GM23338 (cell line): ENCODE results near the gene ENTPD3. TPM values are rescaled to one million over a fixed set of nuclear protein-coding genes. Genes with fewer than 3 reads are reported as not detected.

Experiments
- ATAC-seq: fragments of 200-7000 bp; cut with Tn5 transposase; 3 replicates; pipeline ENCODE4 v1.9.1; 2020
- DNase-seq: peaks from one replicate; pipeline ENCODE4 v3.0.0-alpha.2; 2015; ENCODE audit warnings: low spot score
- H2AFZ ChIP-seq: fragments of 200-600 bp; sonication (generic); 2 replicates; pipeline ENCODE4 v1.8.0; 2016; ENCODE audit warnings: antibody characterized with exemption, mild to moderate bottlenecking, moderate library complexity
- H3F3A ChIP-seq: fragments of 200-600 bp; sonication (generic); replicated peaks from 2 replicates; pipeline ENCODE4 v1.8.0; 2017; ENCODE audit warnings: antibody characterized with exemption, mixed run types, low read depth
- H3K27ac ChIP-seq: fragments of 200-600 bp; sonication (generic); 2 replicates; pipeline ENCODE4 v1.6.1; 2016; ENCODE audit warnings: low read depth
- H3K27me3 ChIP-seq: fragments of 200-600 bp; sonication (generic); 2 replicates; pipeline ENCODE4 v1.8.0; 2016; ENCODE audit warnings: mild to moderate bottlenecking, mixed run types, moderate library complexity; ENCODE audit not compliant: insufficient read depth
- H3K36me3 ChIP-seq: fragments of 200-600 bp; sonication (generic); 2 replicates; pipeline ENCODE4 v1.8.0; 2016; ENCODE audit warnings: mild to moderate bottlenecking; ENCODE audit not compliant: insufficient read depth
- H3K4me1 ChIP-seq: fragments of 200-600 bp; sonication (generic); 2 replicates; pipeline ENCODE4 v1.8.0; 2016; ENCODE audit warnings: mild to moderate bottlenecking, moderate library complexity; ENCODE audit not compliant: insufficient read depth
- H3K4me2 ChIP-seq: fragments of 200-600 bp; sonication (generic); 2 replicates; pipeline ENCODE4 v1.7.1; 2017; ENCODE audit warnings: mixed run types
- H3K4me3 ChIP-seq: fragments of 200-600 bp; sonication (generic); 2 replicates; pipeline ENCODE4 v1.6.1; 2016; ENCODE audit warnings: mixed run types
- H3K79me2 ChIP-seq: fragments of 200-600 bp; sonication (generic); replicated peaks from 2 replicates; pipeline ENCODE4 v1.8.0; 2017; ENCODE audit warnings: mild to moderate bottlenecking; ENCODE audit not compliant: insufficient read depth
- H3K9me2 ChIP-seq: fragments of 200-600 bp; sonication (generic); 2 replicates; pipeline ENCODE4 v1.8.0; 2017; ENCODE audit not compliant: insufficient read depth
- H4K20me1 ChIP-seq: fragments of 200-600 bp; sonication (generic); replicated peaks from 2 replicates; pipeline ENCODE4 v1.8.0; 2017; ENCODE audit warnings: mild to moderate bottlenecking; ENCODE audit not compliant: insufficient read depth
- H3K27ac Mint-ChIP-seq: 2 replicates; pipeline ENCODE4 v1.8.0; 2020; ENCODE audit warnings: inconsistent platforms, mild to moderate bottlenecking, moderate library complexity, mixed read lengths
- H3K27me3 Mint-ChIP-seq: 3 replicates; pipeline ENCODE4 v1.8.0; 2022; ENCODE audit warnings: low read depth, mild to moderate bottlenecking, moderate library complexity, mixed read lengths, inconsistent platforms; ENCODE audit not compliant: insufficient read depth, poor library complexity
- H3K36me3 Mint-ChIP-seq: 3 replicates; pipeline ENCODE4 v1.8.0; 2021; ENCODE audit warnings: low read depth, mild to moderate bottlenecking, inconsistent platforms, moderate library complexity, mixed read lengths
- H3K4me1 Mint-ChIP-seq: 3 replicates; pipeline ENCODE4 v1.8.0; 2020; ENCODE audit warnings: mild to moderate bottlenecking, inconsistent platforms, mixed read lengths
- H3K4me3 Mint-ChIP-seq: 3 replicates; pipeline ENCODE4 v1.8.0; 2021; ENCODE audit warnings: moderate library complexity, mild to moderate bottlenecking, inconsistent platforms, mixed read lengths
- H3K9me3 Mint-ChIP-seq: 3 replicates; pipeline ENCODE4 v1.8.0; 2020; ENCODE audit warnings: moderate library complexity, mild to moderate bottlenecking, inconsistent platforms, mixed read lengths
- CREB1 ChIP-seq: fragments of 250-450 bp; sonication (Bioruptor Pico); IDR thresholded peaks from 2 replicates; pipeline ENCODE4 v1.5.0; 2020; ENCODE audit warnings: low read depth, mild to moderate bottlenecking, moderate library complexity
- CTCF ChIP-seq, 2 experiments: fragments of 200-600 bp in 1 of 2; sonication (generic) in 1 of 2; conservative IDR thresholded peaks; 2 replicates each; pipeline versions ENCODE4 v1.5.1 to v1.6.1; 2016 to 2017; ENCODE audit warnings: antibody characterized with exemption in 2 of 2, low read depth in 2 of 2, mild to moderate bottlenecking in 2 of 2, moderate library complexity in 1 of 2
- EZH2 ChIP-seq: fragments of 200-600 bp; sonication (generic); IDR thresholded peaks from one replicate; pipeline ENCODE4 v1.8.0; 2017; ENCODE audit warnings: antibody characterized with exemption, mild to moderate bottlenecking, low read depth; ENCODE audit not compliant: unreplicated experiment
- EZH2phosphoT487 ChIP-seq: fragments of 200-600 bp; sonication (generic); IDR thresholded peaks from one replicate; pipeline ENCODE4 v1.8.1; 2018; ENCODE audit warnings: antibody characterized with exemption; ENCODE audit not compliant: unreplicated experiment
- JUNB ChIP-seq: IDR thresholded peaks from one replicate; pipeline ENCODE4 v1.6.1; 2016; ENCODE audit warnings: antibody characterized with exemption; ENCODE audit not compliant: unreplicated experiment
- NANOG ChIP-seq: IDR thresholded peaks from 2 replicates; pipeline ENCODE4 v1.6.1; 2016; ENCODE audit warnings: antibody characterized with exemption, borderline replicate concordance
- POLR2AphosphoS5 ChIP-seq: IDR thresholded peaks from 2 replicates; pipeline ENCODE4 v1.6.1; 2016; ENCODE audit warnings: antibody characterized with exemption, low read depth
- STAT1 ChIP-seq: IDR thresholded peaks from one replicate; pipeline ENCODE4 v1.6.1; 2016; ENCODE audit warnings: antibody characterized with exemption; ENCODE audit not compliant: unreplicated experiment
- ZNF114 ChIP-seq: fragments of 250-450 bp; sonication (Bioruptor Pico); IDR thresholded peaks from 2 replicates; pipeline ENCODE4 v1.5.0; 2020; ENCODE audit warnings: mild to moderate bottlenecking, moderate library complexity
- ZNF331 ChIP-seq: fragments of 250-450 bp; sonication (Bioruptor Pico); IDR thresholded peaks from 2 replicates; pipeline ENCODE4 v1.5.0; 2020; ENCODE audit warnings: low read depth, mild to moderate bottlenecking, moderate library complexity
- ZNF462 ChIP-seq: fragments of 250-450 bp; sonication (Bioruptor Pico); IDR thresholded peaks from 2 replicates; pipeline ENCODE4 v1.5.0; 2020; ENCODE audit warnings: mild to moderate bottlenecking, moderate library complexity
- polyA plus RNA-seq: library from polyadenylated mRNA; unstranded; fragments of >200 nt; fragmentation: Nextera tagmentation; extraction: Ambion mirVana; gene quantifications from 2 replicates; pipeline ENCODE4 v1.2.1, GENCODE V29; 2016
- total RNA-seq: library from RNA; depleted of rRNA; stranded (reverse); fragments of >200 nt; shearing (Covaris generic); gene quantifications from 2 replicates; pipeline ENCODE4 v1.2.3, GENCODE V29; 2014
- TF ChIP-seq, protein P1 (sequence below): IDR thresholded peaks from 2 replicates; pipeline ENCODE4 v1.6.1; 2016; ENCODE audit warnings: antibody characterized with exemption
- TF ChIP-seq, protein P2 (sequence below): IDR thresholded peaks from one replicate; pipeline ENCODE4 v1.6.1; 2018; ENCODE audit warnings: antibody characterized with exemption; ENCODE audit not compliant: unreplicated experiment

The ENTPD3 gene
- total and polyA plus RNA-seq, 2 experiments from 2014 or later: 0.32 to 0.63 TPM

DNA sequence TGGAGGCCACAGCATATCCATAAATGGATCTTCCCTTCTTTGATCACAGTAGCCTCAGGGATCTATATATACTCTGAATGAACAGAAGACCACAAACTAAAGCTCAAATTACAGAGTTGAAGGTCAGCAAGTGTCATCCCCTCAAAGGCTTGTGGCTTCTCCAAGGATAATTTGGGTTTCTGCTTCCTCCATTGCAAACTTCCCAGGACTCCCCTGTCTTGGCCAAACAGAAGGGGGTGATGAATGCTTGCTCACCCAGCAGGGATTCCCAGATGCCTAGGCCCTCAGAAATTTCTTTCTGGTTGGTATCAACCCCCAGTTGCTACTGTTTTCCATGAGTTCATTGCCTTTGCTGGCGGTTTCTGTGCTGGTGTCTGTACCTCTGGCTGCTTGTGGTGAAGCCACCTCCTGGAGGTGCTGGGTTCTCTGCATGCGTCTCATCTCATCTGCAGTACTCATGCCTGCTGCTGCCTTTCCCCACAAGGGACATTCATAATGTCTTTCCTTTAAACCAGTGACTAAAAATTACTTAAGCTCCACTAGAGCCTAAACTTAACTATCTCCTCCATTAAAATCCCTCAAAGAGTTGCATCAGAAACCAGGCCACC is 17.7 kb downstream of the ENTPD3 start:
- H3K4me2 ChIP-seq: no peak overlapping the region
- no peak overlapping the region for H3K4me3 Mint-ChIP-seq
- H3K27me3 ChIP-seq: no peaks in the 10 kb centered on the region
- H3K36me3 Mint-ChIP-seq: no peaks in the 10 kb centered on the region
- peaks cover 3% of the 10 kb centered on the region for H3K27me3 Mint-ChIP-seq
- ATAC-seq: no peak
- no peak for DNase-seq
- H3K36me3 ChIP-seq: no peaks in the 10 kb centered on the region
- H3K4me1 Mint-ChIP-seq: no peaks in the 10 kb centered on the region
- H3K9me2 ChIP-seq: no peaks in the 10 kb centered on the region
- H2AFZ ChIP-seq: no peak overlapping the region
- H3K79me2 ChIP-seq: no peaks in the 10 kb centered on the region
- H3K27ac Mint-ChIP-seq: no peak overlapping the region
- no peak overlapping the region for H3K4me3 ChIP-seq
- H3K27ac ChIP-seq: no peak overlapping the region
- H3K9me3 Mint-ChIP-seq: no peaks in the 10 kb centered on the region
- H3K4me1 ChIP-seq: 0 out of 2 replicates have a peak, but pooled peaks cover 4% of the 10 kb centered on the region
- no peak for TF ChIP-seq JUNB
- TF ChIP-seq CTCF (conservative IDR thresholded peaks at IDR 0.05; ENCODE audit: low read depth in 2 of 2): no peak
- TF ChIP-seq ZNF462: no peak
- TF ChIP-seq POLR2AphosphoS5: no peak
- TF ChIP-seq NANOG: no peak
- TF ChIP-seq, protein P1, sequence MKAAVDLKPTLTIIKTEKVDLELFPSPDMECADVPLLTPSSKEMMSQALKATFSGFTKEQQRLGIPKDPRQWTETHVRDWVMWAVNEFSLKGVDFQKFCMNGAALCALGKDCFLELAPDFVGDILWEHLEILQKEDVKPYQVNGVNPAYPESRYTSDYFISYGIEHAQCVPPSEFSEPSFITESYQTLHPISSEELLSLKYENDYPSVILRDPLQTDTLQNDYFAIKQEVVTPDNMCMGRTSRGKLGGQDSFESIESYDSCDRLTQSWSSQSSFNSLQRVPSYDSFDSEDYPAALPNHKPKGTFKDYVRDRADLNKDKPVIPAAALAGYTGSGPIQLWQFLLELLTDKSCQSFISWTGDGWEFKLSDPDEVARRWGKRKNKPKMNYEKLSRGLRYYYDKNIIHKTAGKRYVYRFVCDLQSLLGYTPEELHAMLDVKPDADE: no peak
- TF ChIP-seq EZH2: no peak
- TF ChIP-seq, protein P2, sequence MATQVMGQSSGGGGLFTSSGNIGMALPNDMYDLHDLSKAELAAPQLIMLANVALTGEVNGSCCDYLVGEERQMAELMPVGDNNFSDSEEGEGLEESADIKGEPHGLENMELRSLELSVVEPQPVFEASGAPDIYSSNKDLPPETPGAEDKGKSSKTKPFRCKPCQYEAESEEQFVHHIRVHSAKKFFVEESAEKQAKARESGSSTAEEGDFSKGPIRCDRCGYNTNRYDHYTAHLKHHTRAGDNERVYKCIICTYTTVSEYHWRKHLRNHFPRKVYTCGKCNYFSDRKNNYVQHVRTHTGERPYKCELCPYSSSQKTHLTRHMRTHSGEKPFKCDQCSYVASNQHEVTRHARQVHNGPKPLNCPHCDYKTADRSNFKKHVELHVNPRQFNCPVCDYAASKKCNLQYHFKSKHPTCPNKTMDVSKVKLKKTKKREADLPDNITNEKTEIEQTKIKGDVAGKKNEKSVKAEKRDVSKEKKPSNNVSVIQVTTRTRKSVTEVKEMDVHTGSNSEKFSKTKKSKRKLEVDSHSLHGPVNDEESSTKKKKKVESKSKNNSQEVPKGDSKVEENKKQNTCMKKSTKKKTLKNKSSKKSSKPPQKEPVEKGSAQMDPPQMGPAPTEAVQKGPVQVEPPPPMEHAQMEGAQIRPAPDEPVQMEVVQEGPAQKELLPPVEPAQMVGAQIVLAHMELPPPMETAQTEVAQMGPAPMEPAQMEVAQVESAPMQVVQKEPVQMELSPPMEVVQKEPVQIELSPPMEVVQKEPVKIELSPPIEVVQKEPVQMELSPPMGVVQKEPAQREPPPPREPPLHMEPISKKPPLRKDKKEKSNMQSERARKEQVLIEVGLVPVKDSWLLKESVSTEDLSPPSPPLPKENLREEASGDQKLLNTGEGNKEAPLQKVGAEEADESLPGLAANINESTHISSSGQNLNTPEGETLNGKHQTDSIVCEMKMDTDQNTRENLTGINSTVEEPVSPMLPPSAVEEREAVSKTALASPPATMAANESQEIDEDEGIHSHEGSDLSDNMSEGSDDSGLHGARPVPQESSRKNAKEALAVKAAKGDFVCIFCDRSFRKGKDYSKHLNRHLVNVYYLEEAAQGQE: no peak
- no peak for TF ChIP-seq STAT1
- no peak for TF ChIP-seq ZNF331
- TF ChIP-seq CREB1 (CRISPR knock-in tag): no peak
- no peak for TF ChIP-seq ZNF114 (CRISPR knock-in tag)
- no peak for TF ChIP-seq EZH2phosphoT487
- H4K20me1 ChIP-seq: no peaks in the 10 kb centered on the region
- no peaks in the 10 kb centered on the region for H3F3A ChIP-seq
